ENCODE results near the gene ATP6V0A4.

ATP6V0A4 gene

GRCh38 chr7:138819625-138820024, 21.6 kb upstream of the ATP6V0A4 start:
- Histone ChIP-seq H3K79me2 (ENCODE audit: insufficient read depth, low read length) (no peaks in the 10 kb centered on the region), H4K20me1 (ENCODE audit: insufficient read depth, low read length) (no peaks in the 10 kb centered on the region), H3K27me3 (ENCODE audit: insufficient read depth, low read length, poor library complexity) (no peaks in the 10 kb centered on the region), H3K4me1 (ENCODE audit: insufficient read depth, low read length) (peaks cover 5% of the 10 kb centered on the region), H3K9me3 (ENCODE audit: insufficient read depth, low read length, severe bottlenecking) (no peaks in the 10 kb centered on the region), H3K27ac (ENCODE audit: low read length) (no peak overlapping the region), H3K36me3 (ENCODE audit: insufficient read depth, low read length) (no peaks in the 10 kb centered on the region), H2AFZ (ENCODE audit: low read depth, low read length) (no peak overlapping the region), H3K9ac (ENCODE audit: low read depth, low read length) (no peak overlapping the region), H3K4me3 (ENCODE audit: low read depth in 1 of 2, low read length in 2 of 2) (no peak overlapping the region), H3K4me2 (ENCODE audit: insufficient read depth, low read length) (no peak overlapping the region)
- TF ChIP-seq EZH2 (IDR thresholded peaks at IDR 0.05; ENCODE audit: borderline replicate concordance, low read depth, low read length, severe bottlenecking), result no peak
- no peak for TF ChIP-seq CTCF (IDR thresholded peaks at IDR 0.05; ENCODE audit: borderline replicate concordance, extremely low read depth, low read length, poor library complexity, severe bottlenecking)
- ATAC-seq (ENCODE audit: insufficient read depth, low read depth), result no peak
- DNase-seq, result no peak

GRCh38 chr7:138816650-138817049, 18.7 kb upstream of the ATP6V0A4 start:
- Histone ChIP-seq H3K27me3 (ENCODE audit: insufficient read depth, low read length, poor library complexity) (no peaks in the 10 kb centered on the region), H4K20me1 (ENCODE audit: insufficient read depth, low read length) (no peaks in the 10 kb centered on the region), H3K4me1 (ENCODE audit: insufficient read depth, low read length) (peaks cover 21% of the 10 kb centered on the region), H3K4me2 (ENCODE audit: insufficient read depth, low read length) (no peak overlapping the region), H3K36me3 (ENCODE audit: insufficient read depth, low read length) (no peaks in the 10 kb centered on the region), H3K79me2 (ENCODE audit: insufficient read depth, low read length) (no peaks in the 10 kb centered on the region), H2AFZ (ENCODE audit: low read depth, low read length) (no peak overlapping the region), H3K27ac (ENCODE audit: low read length) (no peak overlapping the region), H3K9ac (ENCODE audit: low read depth, low read length) (no peak overlapping the region), H3K9me3 (ENCODE audit: insufficient read depth, low read length, severe bottlenecking) (no peaks in the 10 kb centered on the region), H3K4me3 (ENCODE audit: low read depth in 1 of 2, low read length in 2 of 2) (no peak overlapping the region)
- no peak for DNase-seq
- TF ChIP-seq EZH2 (IDR thresholded peaks at IDR 0.05; ENCODE audit: borderline replicate concordance, low read depth, low read length, severe bottlenecking) (no peak), CTCF (IDR thresholded peaks at IDR 0.05; ENCODE audit: borderline replicate concordance, extremely low read depth, low read length, poor library complexity, severe bottlenecking) (no peak)
- ATAC-seq (ENCODE audit: insufficient read depth, low read depth), result no peak

GRCh38 chr7:138814816-138815332, 16.9 kb upstream of the ATP6V0A4 start:
- Histone ChIP-seq H3K27ac (ENCODE audit: low read length) (peak overlapping the region; percentile 13; the same call in 1 of the 2 replicates), H4K20me1 (ENCODE audit: insufficient read depth, low read length) (no peaks in the 10 kb centered on the region), H3K9ac (ENCODE audit: low read depth, low read length) (no peak overlapping the region), H3K36me3 (ENCODE audit: insufficient read depth, low read length) (no peaks in the 10 kb centered on the region), H2AFZ (ENCODE audit: low read depth, low read length) (no peak overlapping the region), H3K9me3 (ENCODE audit: insufficient read depth, low read length, severe bottlenecking) (no peaks in the 10 kb centered on the region), H3K4me3 (ENCODE audit: low read depth in 1 of 2, low read length in 2 of 2) (no peak overlapping the region), H3K4me2 (ENCODE audit: insufficient read depth, low read length) (no peak overlapping the region), H3K4me1 (ENCODE audit: insufficient read depth, low read length) (peaks cover 21% of the 10 kb centered on the region), H3K79me2 (ENCODE audit: insufficient read depth, low read length) (no peaks in the 10 kb centered on the region), H3K27me3 (ENCODE audit: insufficient read depth, low read length, poor library complexity) (no peaks in the 10 kb centered on the region)
- ATAC-seq (ENCODE audit: insufficient read depth, low read depth), result no peak
- DNase-seq, result no peak
- TF ChIP-seq EZH2 (IDR thresholded peaks at IDR 0.05; ENCODE audit: borderline replicate concordance, low read depth, low read length, severe bottlenecking) (no peak), CTCF (IDR thresholded peaks at IDR 0.05; ENCODE audit: borderline replicate concordance, extremely low read depth, low read length, poor library complexity, severe bottlenecking) (no peak)
